Measurements from ENCODE around the gene SSTR5.

- TF ChIP-seq POLR2AphosphoS5 (IDR thresholded peaks at IDR 0.05; ENCODE audit: borderline replicate concordance, low read depth, low read length) (no peak), FOXP2 (optimal IDR thresholded peaks at IDR 0.05; ENCODE audit: control extremely low read depth, extremely low read length, insufficient read depth) (no peak), EZH2 (IDR thresholded peaks at IDR 0.05) (no peak)
Observed at GRCh38 chr16:1099189-1100083, 26.9 kb downstream of the SSTR5 start.

Data from SK-N-MC (cell line).